COLO668 (cell line): Measurements from ENCODE around the gene ADORA1.

Experiments
- DNase-seq: peaks from one replicate; lab custom pipeline; 2025; ENCODE audit not compliant: unreplicated experiment; lab: John Stamatoyannopoulos, UW

Gene ADORA1

DNA sequence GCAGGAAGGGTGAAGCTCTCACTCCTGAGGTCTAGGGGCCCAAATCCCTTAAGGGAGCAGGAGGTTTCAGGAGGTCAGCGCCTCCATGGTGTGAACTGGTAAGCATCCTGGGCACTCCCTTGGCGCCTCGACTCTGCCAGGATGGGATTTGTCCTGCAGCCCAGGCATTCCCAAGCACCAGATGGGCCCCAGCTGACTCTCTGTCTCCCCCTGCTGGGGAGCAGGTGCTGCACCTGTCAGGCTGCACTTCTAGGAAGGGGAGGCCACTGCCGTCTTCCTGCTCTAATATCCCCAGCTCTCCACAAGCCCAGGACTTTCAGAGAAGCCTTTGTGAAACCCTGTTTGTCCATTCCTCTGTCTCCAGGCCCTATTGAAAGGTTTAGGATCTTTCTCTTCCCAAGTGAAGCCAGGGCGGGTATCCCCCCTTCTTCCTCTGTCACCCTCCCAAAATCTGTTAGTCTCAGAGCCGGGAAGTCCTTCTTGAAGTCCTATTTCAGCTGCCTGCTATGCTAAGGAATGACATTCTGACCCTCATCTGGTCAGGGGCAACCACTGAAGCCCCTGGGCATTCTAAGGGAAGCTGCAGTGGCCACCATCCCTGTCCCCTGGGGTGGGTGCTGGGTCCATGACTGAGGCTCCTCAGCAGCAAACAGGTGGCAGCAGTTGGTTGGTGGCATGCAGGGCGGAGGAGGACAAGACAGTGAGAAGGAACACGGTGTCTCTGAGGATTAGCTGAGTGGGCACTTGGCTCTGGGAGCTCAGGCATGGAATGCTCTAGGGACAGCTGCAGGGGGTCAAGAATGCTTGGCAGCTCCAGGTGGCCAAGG lies 44.9 kb downstream of the ADORA1 start:
- DNase-seq: peak; percentile 75

GRCh38 chr1:203173011-203173555 lies 45.6 kb downstream of the ADORA1 start:
- no peak for DNase-seq

- peak; percentile 77 for DNase-seq
Measured at GRCh38 chr1:203173566-203173965, 46.0 kb downstream of the ADORA1 start.

DNA sequence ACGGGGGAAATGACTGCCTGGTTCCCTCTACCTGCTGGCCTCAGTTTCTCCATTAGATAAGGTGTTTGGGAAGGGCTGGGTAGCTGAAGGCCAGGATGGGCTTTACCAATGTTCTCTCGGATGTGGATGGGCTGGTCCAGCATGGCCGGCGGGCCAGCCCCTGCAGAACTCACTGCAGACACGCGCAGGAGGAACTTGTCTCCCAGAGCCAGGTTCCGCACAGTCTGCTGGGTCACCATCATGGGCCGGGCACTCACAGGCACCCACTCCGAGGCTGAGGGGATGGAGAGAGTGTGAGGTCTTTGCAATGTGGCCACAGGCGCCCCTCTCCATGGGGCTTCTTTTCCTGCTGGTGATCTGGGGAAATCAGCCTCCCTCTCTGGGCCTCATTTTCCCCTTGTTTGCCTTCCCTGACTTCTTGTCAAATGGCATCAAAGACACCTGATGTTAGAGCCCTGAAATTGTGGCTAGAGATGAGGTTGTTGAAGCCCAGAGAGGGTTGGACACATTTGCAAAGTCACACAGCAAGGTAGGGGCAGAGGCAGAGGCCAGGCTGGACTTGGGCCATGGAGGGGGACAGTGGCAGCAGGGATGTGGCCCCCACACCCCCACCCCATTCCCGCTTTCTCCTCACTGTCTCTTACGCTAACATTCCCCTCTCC lies 46.9 kb downstream of the ADORA1 start:
- DNase-seq: no peak

DNA sequence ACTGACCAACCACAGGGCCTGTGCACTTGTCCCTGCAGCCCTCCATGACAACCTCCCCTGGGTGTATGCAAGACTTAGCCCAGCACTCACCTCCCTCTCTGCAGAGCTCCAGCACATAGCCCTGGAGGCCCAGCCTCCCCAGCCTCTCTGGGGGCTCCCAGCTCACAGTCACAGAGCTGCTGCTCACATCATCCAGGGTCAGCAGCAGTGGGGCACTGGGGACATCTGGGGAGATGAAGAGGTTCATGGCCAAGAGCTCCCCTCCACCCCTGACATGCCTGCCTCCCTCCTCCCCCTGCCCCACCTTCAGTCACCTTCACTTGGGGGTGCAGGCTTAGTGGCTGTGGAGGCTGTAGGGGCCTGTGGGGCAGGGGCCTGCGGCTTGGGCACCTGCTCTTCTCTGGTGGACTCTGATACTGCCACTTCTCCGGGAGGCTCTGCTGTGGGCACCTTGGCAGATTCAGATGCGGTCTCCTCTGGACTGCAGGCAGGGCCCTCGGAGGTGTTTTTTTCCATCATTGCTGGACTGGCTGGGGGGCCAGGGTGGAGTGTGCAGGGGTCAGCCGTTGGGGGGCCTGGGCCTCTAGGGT lies 47.8 kb downstream of the ADORA1 start, which contains the start of gene MYBPH:
TSS of gene MYBPH (minus strand) at position 590 of the 590 bp plus-strand sequence. CDS start at position 519, 71 bp downstream.
- DNase-seq: no peak

DNA sequence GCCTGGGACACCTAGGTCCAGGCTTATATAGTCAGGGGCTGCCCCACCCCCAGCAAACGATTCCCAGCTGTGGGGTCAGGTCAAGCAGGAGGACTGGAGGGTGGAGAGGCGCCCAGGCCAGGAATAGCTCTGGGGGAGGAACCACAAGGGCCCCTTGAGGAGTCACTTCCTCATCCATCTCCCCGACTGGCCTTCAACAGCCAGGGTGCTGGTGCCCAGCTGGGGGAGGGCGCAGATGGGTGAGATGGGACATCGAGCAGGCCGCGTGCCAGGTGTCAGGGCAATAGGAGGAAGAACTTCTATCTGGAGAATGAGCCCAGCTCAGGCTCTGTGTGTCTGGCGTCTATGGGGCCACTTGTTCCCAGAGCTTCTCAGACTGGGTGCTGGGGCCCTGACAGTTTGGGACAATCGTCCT lies 48.3 kb downstream of the ADORA1 start:
- no peak for DNase-seq

DNA sequence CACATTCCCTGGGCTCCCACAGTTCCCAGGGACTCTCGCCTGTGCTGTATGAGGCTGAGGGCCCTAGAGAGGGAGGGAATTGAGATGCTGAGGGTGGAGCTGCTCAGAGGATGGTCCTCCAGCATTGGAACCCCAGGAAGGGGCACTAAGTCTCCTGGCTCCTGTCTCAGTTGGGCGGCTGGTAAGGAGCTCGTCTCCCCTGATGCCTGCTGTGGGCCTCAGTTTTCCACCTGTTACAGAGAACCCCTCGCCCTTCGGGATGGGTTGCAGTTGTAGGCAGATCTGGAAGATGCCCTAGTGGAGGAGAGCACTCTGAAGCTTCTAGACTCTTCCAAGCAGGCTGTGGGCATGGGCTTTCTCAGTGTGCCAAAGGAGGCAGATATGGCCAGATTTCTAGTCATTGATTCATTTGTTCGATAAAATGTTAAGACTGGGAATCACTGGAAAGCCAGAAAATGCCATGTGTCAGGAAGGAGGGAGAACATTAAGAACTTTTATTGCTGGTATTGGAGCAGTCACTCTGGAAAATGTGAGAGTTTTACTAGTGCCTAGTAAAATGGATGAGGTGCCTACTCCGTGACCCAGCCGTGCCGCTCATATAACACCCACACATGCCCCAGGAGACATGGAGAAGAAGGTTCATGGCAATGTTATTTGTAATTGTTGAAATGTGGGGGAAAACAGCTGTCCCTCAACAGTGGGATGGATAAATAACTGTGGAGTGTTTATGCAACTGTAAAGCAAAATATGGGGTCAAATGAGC lies 48.9 kb downstream of the ADORA1 start:
- DNase-seq: no peak

GRCh38 chr1:203177036-203177405 lies 49.5 kb downstream of the ADORA1 start:
- DNase-seq: no peak

GRCh38 chr1:203177470-203178039 lies 50.0 kb downstream of the ADORA1 start:
- DNase-seq: no peak

- DNase-seq: no peak
Measured at GRCh38 chr1:203178083-203178482, 50.6 kb downstream of the ADORA1 start.

- no peak for DNase-seq
Measured at GRCh38 chr1:203178821-203179666, 51.5 kb downstream of the ADORA1 start.

GRCh38 chr1:203179667-203180005 lies 52.1 kb downstream of the ADORA1 start:
- no peak for DNase-seq

GRCh38 chr1:203180611-203181330 lies 53.2 kb downstream of the ADORA1 start:
- no peak for DNase-seq

DNA sequence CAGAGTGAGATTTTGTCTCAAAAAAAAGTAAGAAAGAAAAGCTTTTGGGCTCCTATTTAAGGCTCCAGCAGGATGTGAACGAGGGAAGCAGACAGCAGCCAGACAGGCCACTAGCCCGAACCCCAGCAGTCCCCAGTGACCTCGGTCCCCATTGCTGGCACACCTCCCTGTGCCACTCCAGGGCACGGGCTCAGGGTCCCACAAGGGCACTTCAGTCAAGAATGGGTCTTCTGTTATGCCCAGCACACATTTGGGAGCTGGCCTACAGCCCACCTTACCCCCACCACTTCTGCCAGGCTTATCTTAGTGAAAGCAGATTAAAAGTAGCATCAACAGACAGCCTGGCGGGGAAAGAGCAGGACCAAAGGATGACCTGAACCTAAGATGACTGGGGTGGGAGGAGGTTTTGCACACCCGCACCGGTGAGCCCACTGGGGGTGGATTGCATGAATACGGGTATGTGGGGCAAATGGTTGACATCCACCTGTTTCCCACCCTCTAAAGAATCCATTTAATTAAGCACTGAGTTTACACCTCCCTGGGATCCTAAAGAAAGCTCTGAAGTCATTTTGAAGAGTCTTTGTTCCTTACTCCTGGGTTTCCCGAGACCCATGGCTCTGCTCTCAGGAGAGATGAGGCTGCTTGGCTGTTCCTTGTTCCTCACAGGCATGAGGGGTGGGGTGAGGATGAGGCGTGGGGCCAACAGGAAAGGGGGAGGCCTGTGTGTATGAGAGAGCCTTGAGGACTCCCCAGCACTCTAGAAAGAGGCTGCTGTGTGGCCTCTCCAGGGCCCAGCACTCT lies 54.3 kb downstream of the ADORA1 start:
- DNase-seq: no peak

DNA sequence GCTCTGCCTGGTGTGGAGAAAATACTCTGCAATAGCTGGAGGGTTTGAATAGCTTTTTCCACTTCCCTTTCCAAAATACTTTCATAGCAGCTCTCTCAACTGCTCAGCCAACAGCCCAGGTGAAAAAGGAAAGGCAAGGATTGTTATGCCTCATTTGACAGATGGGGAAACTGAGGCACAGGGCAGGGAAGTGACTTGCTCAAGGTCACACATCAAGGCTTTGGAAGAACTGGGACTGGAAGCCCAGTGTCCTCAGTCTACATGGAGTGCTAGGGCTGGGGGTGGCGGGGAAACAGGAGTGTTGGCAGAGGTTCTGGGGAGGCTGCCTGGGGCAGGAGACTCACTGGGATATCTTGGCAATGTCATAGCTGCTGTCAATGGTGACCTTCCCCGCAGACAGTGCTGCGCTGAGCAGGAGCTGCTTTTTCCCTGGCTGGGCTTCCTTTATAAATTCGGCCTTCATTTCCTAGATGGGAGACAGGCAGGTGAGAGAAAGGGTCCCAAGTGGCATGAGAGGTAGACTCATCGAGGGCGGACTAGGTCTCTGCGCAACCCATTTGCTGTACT lies 54.9 kb downstream of the ADORA1 start:
- DNase-seq: no peak

- DNase-seq: no peak
Measured at GRCh38 chr1:203183828-203184227, 56.3 kb downstream of the ADORA1 start.

DNA sequence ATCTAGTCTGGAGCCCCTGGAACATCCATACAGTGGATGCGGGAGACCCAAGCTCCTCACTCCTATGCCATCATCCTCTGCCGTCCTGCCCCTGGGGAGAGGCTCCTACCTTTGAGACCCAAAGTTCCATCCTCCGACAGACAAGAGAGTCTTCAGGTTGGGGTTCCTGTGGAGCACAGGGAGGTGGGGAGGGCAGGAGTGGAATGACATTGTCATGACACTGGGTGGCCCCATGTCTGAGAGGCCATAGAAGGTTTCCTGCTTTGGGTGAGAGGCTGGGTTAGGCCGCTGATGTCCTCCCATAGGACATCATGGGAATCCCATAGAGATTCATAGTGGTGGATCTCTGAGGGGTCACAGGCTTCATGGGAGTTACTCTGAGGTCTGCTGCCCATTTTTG lies 56.9 kb downstream of the ADORA1 start:
- DNase-seq: no peak

- no peak for DNase-seq
Measured at GRCh38 chr1:203185061-203185461, 57.5 kb downstream of the ADORA1 start.
